ENCODE data around the gene DVL2.

Gene DVL2

DNA sequence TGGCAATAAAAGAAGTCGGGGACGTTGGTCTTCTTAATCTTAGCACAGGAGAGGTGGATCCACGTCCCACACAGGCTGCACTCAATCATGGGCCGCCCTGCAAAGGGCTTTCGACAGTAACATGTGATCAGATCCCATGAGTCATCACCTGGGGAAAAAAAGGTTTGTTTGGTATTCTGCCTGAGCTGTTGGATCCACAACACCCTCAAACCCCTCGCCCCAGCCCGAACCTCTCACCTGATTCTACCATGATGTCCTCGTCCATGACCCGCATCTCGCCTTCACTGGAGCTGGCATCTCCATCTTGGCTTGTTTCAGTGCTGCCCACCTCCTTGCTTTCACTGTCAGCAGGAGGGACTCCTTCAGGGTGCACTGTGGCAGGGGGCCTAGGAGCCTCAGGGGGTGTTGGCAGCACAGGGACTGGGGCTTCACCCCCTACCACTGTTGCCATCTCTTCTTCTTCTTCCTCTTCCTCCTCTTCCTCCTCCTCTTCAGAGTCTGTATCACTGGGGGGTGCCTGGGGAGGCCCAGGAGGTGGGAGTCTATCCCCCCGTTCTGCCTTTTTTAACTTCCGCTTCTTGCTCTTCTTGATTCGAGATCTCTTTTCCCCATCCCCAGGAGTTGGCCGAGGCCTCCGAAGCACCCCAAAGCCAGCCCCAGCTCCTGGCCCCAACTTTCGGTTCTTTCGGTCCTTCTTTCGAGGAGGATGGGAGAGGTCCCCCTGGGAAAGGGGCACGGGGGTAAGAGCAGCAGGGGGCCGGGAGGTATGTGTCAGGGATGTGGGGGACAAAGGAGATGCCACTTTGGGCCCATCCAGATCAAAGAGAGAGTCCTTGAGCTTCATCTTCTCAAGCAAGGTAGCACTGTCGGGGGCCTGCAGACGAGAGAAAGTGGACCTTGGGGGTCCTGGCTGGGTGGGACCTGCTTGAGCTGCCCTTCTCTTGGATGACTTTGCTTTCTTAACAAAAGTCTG lies 1.7 kb upstream of the DVL2 start:
- ChIA-PET CTCF (interaction anchor here (0.6 to 1.3 kb wide), 3 partner anchors 16 to 235 kb away, joined by 3 to 6 read pairs (median 4); partner anchors contain the start of genes ACADVL and DLG4), POLR2A (interaction anchor here (0.6 to 14.2 kb wide), 2 partner anchors 14 to 65 kb away, joined by 4 to 284 read pairs; partner anchors contain the start of genes ACADVL and DLG4)
- no peak overlapping the region for H3K27ac ChIP-seq (ENCODE audit: extremely low read depth, low read depth, low read length)
- no peaks in the 10 kb centered on the region for H3K9me3 ChIP-seq (ENCODE audit: control insufficient read depth, insufficient read depth, low read depth, low read length)
- H3K36me3 ChIP-seq (ENCODE audit: control insufficient read depth in 2 of 2, insufficient read depth in 1 of 2, low read length in 2 of 2) = peaks cover 18 to 48% of the 10 kb centered on the region in 2 experiments
- peaks cover 10% of the 10 kb centered on the region; the same call in 1 of the 2 replicates for H3K4me1 ChIP-seq (ENCODE audit: control insufficient read depth, insufficient read depth, low read length)
- no peak for TF ChIP-seq ZNF623 (tag by site-specific recombination; IDR thresholded peaks at IDR 0.05)
- TF ChIP-seq EGR2 (tag by site-specific recombination; IDR thresholded peaks at IDR 0.05; ENCODE audit: low read depth) = no peak
- TF ChIP-seq, protein P1, sequence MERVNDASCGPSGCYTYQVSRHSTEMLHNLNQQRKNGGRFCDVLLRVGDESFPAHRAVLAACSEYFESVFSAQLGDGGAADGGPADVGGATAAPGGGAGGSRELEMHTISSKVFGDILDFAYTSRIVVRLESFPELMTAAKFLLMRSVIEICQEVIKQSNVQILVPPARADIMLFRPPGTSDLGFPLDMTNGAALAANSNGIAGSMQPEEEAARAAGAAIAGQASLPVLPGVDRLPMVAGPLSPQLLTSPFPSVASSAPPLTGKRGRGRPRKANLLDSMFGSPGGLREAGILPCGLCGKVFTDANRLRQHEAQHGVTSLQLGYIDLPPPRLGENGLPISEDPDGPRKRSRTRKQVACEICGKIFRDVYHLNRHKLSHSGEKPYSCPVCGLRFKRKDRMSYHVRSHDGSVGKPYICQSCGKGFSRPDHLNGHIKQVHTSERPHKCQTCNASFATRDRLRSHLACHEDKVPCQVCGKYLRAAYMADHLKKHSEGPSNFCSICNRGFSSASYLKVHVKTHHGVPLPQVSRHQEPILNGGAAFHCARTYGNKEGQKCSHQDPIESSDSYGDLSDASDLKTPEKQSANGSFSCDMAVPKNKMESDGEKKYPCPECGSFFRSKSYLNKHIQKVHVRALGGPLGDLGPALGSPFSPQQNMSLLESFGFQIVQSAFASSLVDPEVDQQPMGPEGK (tag by site-specific recombination; IDR thresholded peaks at IDR 0.05) = peak; percentile 40
- TF ChIP-seq, protein P2, sequence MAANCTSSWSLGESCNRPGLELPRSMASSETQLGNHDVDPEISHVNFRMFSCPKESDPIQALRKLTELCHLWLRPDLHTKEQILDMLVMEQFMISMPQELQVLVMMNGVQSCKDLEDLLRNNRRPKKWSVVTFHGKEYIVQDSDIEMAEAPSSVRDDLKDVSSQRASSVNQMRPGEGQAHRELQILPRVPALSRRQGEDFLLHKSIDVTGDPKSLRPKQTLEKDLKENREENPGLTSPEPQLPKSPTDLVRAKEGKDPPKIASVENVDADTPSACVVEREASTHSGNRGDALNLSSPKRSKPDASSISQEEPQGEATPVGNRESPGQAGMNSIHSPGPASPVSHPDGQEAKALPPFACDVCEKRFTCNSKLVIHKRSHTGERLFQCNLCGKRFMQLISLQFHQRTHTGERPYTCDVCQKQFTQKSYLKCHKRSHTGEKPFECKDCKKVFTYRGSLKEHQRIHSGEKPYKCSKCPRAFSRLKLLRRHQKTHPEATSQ (tag by site-specific recombination; IDR thresholded peaks at IDR 0.05) = no peak
- peak; percentile 70 for TF ChIP-seq ZNF600 (tag by site-specific recombination; IDR thresholded peaks at IDR 0.05)
- TF ChIP-seq, protein P3, sequence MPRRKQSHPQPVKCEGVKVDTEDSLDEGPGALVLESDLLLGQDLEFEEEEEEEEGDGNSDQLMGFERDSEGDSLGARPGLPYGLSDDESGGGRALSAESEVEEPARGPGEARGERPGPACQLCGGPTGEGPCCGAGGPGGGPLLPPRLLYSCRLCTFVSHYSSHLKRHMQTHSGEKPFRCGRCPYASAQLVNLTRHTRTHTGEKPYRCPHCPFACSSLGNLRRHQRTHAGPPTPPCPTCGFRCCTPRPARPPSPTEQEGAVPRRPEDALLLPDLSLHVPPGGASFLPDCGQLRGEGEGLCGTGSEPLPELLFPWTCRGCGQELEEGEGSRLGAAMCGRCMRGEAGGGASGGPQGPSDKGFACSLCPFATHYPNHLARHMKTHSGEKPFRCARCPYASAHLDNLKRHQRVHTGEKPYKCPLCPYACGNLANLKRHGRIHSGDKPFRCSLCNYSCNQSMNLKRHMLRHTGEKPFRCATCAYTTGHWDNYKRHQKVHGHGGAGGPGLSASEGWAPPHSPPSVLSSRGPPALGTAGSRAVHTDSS (tag by site-specific recombination; IDR thresholded peaks at IDR 0.05) = peak; percentile 86
- peak; percentile 80 for TF ChIP-seq GLIS2 (tag by site-specific recombination; IDR thresholded peaks at IDR 0.05)
- peak; percentile 58 for TF ChIP-seq GLIS1 (tag by site-specific recombination; IDR thresholded peaks at IDR 0.05)
- no peak for TF ChIP-seq ZFHX2 (tag by site-specific recombination; conservative IDR thresholded peaks at IDR 0.05)
- no peak for TF ChIP-seq ZNF629 (tag by site-specific recombination; IDR thresholded peaks at IDR 0.05)
- no peak for TF ChIP-seq SP2 (tag by site-specific recombination; IDR thresholded peaks at IDR 0.05)
- no peak for TF ChIP-seq GLI2 (tag by site-specific recombination; IDR thresholded peaks at IDR 0.05; ENCODE audit: borderline replicate concordance, low read depth)
- TF ChIP-seq ZNF335 (tag by site-specific recombination; conservative IDR thresholded peaks at IDR 0.05) = peak; percentile 66
- TF ChIP-seq ZFP3 (tag by site-specific recombination; IDR thresholded peaks at IDR 0.05; ENCODE audit: low read depth) = no peak
- no peak for TF ChIP-seq KLF10 (tag by site-specific recombination; IDR thresholded peaks at IDR 0.05)
- no peak overlapping the region for H3K4me3 ChIP-seq (ENCODE audit: low read depth, low read length)

DNA sequence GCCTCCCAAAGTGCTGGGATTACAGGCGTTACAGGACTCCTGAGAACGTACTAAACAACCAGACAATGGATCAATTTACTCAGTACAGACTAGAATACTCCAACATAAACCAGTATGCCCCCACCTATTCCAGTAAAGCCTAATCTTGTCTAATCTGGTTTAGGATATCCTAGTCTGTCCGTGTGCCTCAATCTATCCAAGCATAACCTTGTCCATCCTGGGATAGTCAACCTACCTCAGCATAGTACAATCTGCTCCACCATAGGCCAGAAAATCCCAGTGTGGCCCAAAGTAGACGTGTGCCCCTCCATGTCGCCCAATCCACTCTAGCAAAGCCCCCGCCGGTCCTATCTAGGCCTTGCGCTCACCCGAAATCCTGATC lies 625 bp downstream of the DVL2 start:
- Histone ChIP-seq H3K4me3 (ENCODE audit: low read depth, low read length) (peak overlapping the region; percentile 87), H3K4me1 (ENCODE audit: control insufficient read depth, insufficient read depth, low read length) (peaks cover 7% of the 10 kb centered on the region; the same call in 1 of the 2 replicates), H3K27ac (ENCODE audit: extremely low read depth, low read depth, low read length) (peak overlapping the region; percentile 82), H3K9me3 (ENCODE audit: control insufficient read depth, insufficient read depth, low read depth, low read length) (no peaks in the 10 kb centered on the region), H3K36me3 (ENCODE audit: control insufficient read depth in 2 of 2, insufficient read depth in 1 of 2, low read length in 2 of 2) (peaks cover 20 to 58% of the 10 kb centered on the region in 2 experiments)
- CTCF ChIA-PET = interaction anchor here (0.5 to 1.6 kb wide), 3 partner anchors 13 to 124 kb away, joined by 4 to 6 read pairs (median 4); partner anchors contain the start of genes ACADVL and DLG4
- POLR2A ChIA-PET = interaction anchor here (0.6 to 14.2 kb wide), 13 partner anchors 9 to 472 kb away, joined by 3 to 284 read pairs (median 4); partner anchors contain the start of genes ACADVL, CTDNEP1, DLG4 and GABARAP
- no peak for TF ChIP-seq ZNF239 (tag by site-specific recombination; IDR thresholded peaks at IDR 0.05)
- TF ChIP-seq ZNF529 (tag by site-specific recombination; IDR thresholded peaks at IDR 0.05; ENCODE audit: insufficient replicate concordance) = no peak
- no peak for TF ChIP-seq ZNF2 (tag by site-specific recombination; IDR thresholded peaks at IDR 0.05)
- no peak for TF ChIP-seq ZNF791 (tag by site-specific recombination; IDR thresholded peaks at IDR 0.05)
- 0 out of 2 replicates have a peak, but pooled peaks have one; percentile 37 for TF ChIP-seq ZBTB17 (tag by site-specific recombination; IDR thresholded peaks at IDR 0.05)
- TF ChIP-seq YY1 (tag by site-specific recombination; IDR thresholded peaks at IDR 0.05) = no peak
- TF ChIP-seq, protein P4, sequence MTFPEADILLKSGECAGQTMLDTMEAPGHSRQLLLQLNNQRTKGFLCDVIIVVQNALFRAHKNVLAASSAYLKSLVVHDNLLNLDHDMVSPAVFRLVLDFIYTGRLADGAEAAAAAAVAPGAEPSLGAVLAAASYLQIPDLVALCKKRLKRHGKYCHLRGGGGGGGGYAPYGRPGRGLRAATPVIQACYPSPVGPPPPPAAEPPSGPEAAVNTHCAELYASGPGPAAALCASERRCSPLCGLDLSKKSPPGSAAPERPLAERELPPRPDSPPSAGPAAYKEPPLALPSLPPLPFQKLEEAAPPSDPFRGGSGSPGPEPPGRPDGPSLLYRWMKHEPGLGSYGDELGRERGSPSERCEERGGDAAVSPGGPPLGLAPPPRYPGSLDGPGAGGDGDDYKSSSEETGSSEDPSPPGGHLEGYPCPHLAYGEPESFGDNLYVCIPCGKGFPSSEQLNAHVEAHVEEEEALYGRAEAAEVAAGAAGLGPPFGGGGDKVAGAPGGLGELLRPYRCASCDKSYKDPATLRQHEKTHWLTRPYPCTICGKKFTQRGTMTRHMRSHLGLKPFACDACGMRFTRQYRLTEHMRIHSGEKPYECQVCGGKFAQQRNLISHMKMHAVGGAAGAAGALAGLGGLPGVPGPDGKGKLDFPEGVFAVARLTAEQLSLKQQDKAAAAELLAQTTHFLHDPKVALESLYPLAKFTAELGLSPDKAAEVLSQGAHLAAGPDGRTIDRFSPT (tag by site-specific recombination; IDR thresholded peaks at IDR 0.05) = no peak
- no peak for TF ChIP-seq ZNF707 (tag by site-specific recombination; IDR thresholded peaks at IDR 0.05)
- TF ChIP-seq, protein P5, sequence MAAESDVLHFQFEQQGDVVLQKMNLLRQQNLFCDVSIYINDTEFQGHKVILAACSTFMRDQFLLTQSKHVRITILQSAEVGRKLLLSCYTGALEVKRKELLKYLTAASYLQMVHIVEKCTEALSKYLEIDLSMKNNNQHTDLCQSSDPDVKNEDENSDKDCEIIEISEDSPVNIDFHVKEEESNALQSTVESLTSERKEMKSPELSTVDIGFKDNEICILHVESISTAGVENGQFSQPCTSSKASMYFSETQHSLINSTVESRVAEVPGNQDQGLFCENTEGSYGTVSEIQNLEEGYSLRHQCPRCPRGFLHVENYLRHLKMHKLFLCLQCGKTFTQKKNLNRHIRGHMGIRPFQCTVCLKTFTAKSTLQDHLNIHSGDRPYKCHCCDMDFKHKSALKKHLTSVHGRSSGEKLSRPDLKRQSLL (tag by site-specific recombination; IDR thresholded peaks at IDR 0.05) = no peak
- TF ChIP-seq RBAK (tag by site-specific recombination; IDR thresholded peaks at IDR 0.05) = no peak

Data from HEK293 (cell line).